Measurements from ENCODE around the gene ADAM33. TPM values are rescaled to one million over a fixed set of nuclear protein-coding genes. Genes with fewer than 3 reads are reported as not detected.

ADAM33 gene
- total RNA-seq, 1 donor: 11.2 TPM

- Histone ChIP-seq H4K20me1 (ENCODE audit: insufficient read depth, low read length) (no peaks in the 10 kb centered on the region), H3K27me3 (ENCODE audit: insufficient read depth, low read length) (no peaks in the 10 kb centered on the region), H3K4me3 (ENCODE audit: insufficient read depth, low read length) (no peak overlapping the region), H3K27ac (ENCODE audit: low read depth, low read length) (no peak overlapping the region), H3K4me2 (ENCODE audit: insufficient read depth, low read length) (no peak overlapping the region), H3K9me3 (ENCODE audit: low read depth, low read length) (no peaks in the 10 kb centered on the region), H3K79me2 (ENCODE audit: insufficient read depth, low read length) (no peaks in the 10 kb centered on the region), H2AFZ (ENCODE audit: low read length) (no peak overlapping the region), H3K36me3 (ENCODE audit: insufficient read depth, low read length) (no peaks in the 10 kb centered on the region), H3K4me1 (ENCODE audit: insufficient read depth, low read length) (no peaks in the 10 kb centered on the region)
- no peak for TF ChIP-seq CTCF (IDR thresholded peaks at IDR 0.05; ENCODE audit: extremely low read depth, low read depth, low read length)
- peak; percentile 23 for DNase-seq (ENCODE audit: insufficient read length, low spot score, missing footprints)
Observed at GRCh38 chr20:3707508-3707899, 25.7 kb upstream of the ADAM33 start.

- H3K9me3 ChIP-seq (ENCODE audit: low read depth, low read length): no peaks in the 10 kb centered on the region
- no peak overlapping the region for H3K4me2 ChIP-seq (ENCODE audit: insufficient read depth, low read length)
- H3K27me3 ChIP-seq (ENCODE audit: insufficient read depth, low read length): no peaks in the 10 kb centered on the region
- H3K4me1 ChIP-seq (ENCODE audit: insufficient read depth, low read length): no peaks in the 10 kb centered on the region
- no peaks in the 10 kb centered on the region for H3K36me3 ChIP-seq (ENCODE audit: insufficient read depth, low read length)
- no peak overlapping the region for H3K4me3 ChIP-seq (ENCODE audit: insufficient read depth, low read length)
- no peak overlapping the region for H3K27ac ChIP-seq (ENCODE audit: low read depth, low read length)
- no peak overlapping the region for H2AFZ ChIP-seq (ENCODE audit: low read length)
- no peaks in the 10 kb centered on the region for H3K79me2 ChIP-seq (ENCODE audit: insufficient read depth, low read length)
- peak; percentile 83 for DNase-seq (ENCODE audit: insufficient read length, low spot score, missing footprints)
- TF ChIP-seq CTCF (IDR thresholded peaks at IDR 0.05; ENCODE audit: extremely low read depth, low read depth, low read length): no peak
- H4K20me1 ChIP-seq (ENCODE audit: insufficient read depth, low read length): no peaks in the 10 kb centered on the region
Observed at GRCh38 chr20:3706774-3707507, 25.1 kb upstream of the ADAM33 start.

- H3K36me3 ChIP-seq (ENCODE audit: insufficient read depth, low read length): no peaks in the 10 kb centered on the region
- H3K27ac ChIP-seq (ENCODE audit: low read depth, low read length): no peak overlapping the region
- no peaks in the 10 kb centered on the region for H4K20me1 ChIP-seq (ENCODE audit: insufficient read depth, low read length)
- no peak overlapping the region for H3K4me3 ChIP-seq (ENCODE audit: insufficient read depth, low read length)
- H3K4me1 ChIP-seq (ENCODE audit: insufficient read depth, low read length): no peaks in the 10 kb centered on the region
- TF ChIP-seq CTCF (IDR thresholded peaks at IDR 0.05; ENCODE audit: extremely low read depth, low read depth, low read length): no peak
- no peak overlapping the region for H2AFZ ChIP-seq (ENCODE audit: low read length)
- H3K27me3 ChIP-seq (ENCODE audit: insufficient read depth, low read length): no peaks in the 10 kb centered on the region
- DNase-seq (ENCODE audit: insufficient read length, low spot score, missing footprints): peak; percentile 34
- no peak overlapping the region for H3K4me2 ChIP-seq (ENCODE audit: insufficient read depth, low read length)
- no peaks in the 10 kb centered on the region for H3K9me3 ChIP-seq (ENCODE audit: low read depth, low read length)
- H3K79me2 ChIP-seq (ENCODE audit: insufficient read depth, low read length): no peaks in the 10 kb centered on the region
Observed at GRCh38 chr20:3705970-3706739, 24.3 kb upstream of the ADAM33 start.

GRCh38 chr20:3705491-3705969 lies 23.7 kb upstream of the ADAM33 start:
- H3K27ac ChIP-seq (ENCODE audit: low read depth, low read length): no peak overlapping the region
- no peaks in the 10 kb centered on the region for H3K79me2 ChIP-seq (ENCODE audit: insufficient read depth, low read length)
- no peak for TF ChIP-seq CTCF (IDR thresholded peaks at IDR 0.05; ENCODE audit: extremely low read depth, low read depth, low read length)

More at GRCh38 chr20:3705491-3705969, 23.7 kb upstream of the ADAM33 start:
- Histone ChIP-seq H3K4me1 (ENCODE audit: insufficient read depth, low read length) (no peaks in the 10 kb centered on the region), H4K20me1 (ENCODE audit: insufficient read depth, low read length) (no peaks in the 10 kb centered on the region), H2AFZ (ENCODE audit: low read length) (no peak overlapping the region), H3K36me3 (ENCODE audit: insufficient read depth, low read length) (no peaks in the 10 kb centered on the region), H3K27me3 (ENCODE audit: insufficient read depth, low read length) (no peaks in the 10 kb centered on the region), H3K4me2 (ENCODE audit: insufficient read depth, low read length) (no peak overlapping the region), H3K9me3 (ENCODE audit: low read depth, low read length) (no peaks in the 10 kb centered on the region), H3K4me3 (ENCODE audit: insufficient read depth, low read length) (no peak overlapping the region)
- no peak for DNase-seq (ENCODE audit: insufficient read length, low spot score, missing footprints)
